HUDEP-2 (cell line): ENCODE results near the gene SLC22A13.

ENCODE experiments used
- DNase-seq, 76 experiments: peaks; one replicate each; lab custom pipeline; 2025; ENCODE audit not compliant: unreplicated experiment in 76 of 76; lab: John Stamatoyannopoulos, UW

The SLC22A13 gene

GRCh38 chr3:38327335-38328009 is 61.9 kb downstream of the SLC22A13 start:
- peak in 1 of 76 experiments; percentile 7 for DNase-seq
